OCI-LY7 (cell line): ENCODE results near the gene SKA2.

Source experiments
- EZH2phosphoT487 ChIP-seq: fragments of 200-600 bp; sonication (generic); IDR thresholded peaks from 2 replicates; pipeline ENCODE4 v1.6.1; 2018; ENCODE audit warnings: low read depth, borderline replicate concordance, mild to moderate bottlenecking, mixed run types, antibody characterized with exemption, low read length, moderate library complexity, mixed read lengths
- TF ChIP-seq, protein P1 (sequence below): fragments of 200-600 bp; sonication (generic); conservative IDR thresholded peaks from 2 replicates; pipeline ENCODE4 v1.5.1; 2014; ENCODE audit warnings: mild to moderate bottlenecking, antibody characterized with exemption, low read length, moderate library complexity, mixed read lengths

DNA sequence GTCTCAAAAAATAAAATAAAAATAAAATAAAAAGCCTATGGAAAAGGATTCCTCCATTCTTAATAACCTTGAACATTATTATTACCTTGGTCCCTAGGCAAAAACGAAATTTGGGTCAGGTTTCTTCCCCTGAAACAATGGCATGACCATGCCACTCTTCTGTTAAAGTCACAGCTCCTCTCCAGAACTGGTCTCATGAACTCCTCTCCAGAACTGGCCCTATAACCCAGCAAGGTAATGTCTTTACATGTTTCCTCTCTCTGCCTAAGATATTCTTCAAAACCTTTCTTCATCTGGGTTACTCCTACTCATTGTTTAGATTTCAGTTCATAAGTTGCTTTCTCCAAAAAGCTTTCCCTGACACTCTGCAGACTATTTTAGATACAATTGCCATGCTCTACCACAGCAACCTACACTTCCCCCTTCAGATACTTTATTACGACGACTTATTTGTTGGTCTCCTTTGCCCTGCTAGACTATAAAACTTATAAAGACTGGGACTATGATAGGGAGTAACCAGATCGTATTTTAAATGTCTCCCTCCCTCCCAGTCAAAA is 61.8 kb downstream of the SKA2 start:
- TF ChIP-seq, protein P1, sequence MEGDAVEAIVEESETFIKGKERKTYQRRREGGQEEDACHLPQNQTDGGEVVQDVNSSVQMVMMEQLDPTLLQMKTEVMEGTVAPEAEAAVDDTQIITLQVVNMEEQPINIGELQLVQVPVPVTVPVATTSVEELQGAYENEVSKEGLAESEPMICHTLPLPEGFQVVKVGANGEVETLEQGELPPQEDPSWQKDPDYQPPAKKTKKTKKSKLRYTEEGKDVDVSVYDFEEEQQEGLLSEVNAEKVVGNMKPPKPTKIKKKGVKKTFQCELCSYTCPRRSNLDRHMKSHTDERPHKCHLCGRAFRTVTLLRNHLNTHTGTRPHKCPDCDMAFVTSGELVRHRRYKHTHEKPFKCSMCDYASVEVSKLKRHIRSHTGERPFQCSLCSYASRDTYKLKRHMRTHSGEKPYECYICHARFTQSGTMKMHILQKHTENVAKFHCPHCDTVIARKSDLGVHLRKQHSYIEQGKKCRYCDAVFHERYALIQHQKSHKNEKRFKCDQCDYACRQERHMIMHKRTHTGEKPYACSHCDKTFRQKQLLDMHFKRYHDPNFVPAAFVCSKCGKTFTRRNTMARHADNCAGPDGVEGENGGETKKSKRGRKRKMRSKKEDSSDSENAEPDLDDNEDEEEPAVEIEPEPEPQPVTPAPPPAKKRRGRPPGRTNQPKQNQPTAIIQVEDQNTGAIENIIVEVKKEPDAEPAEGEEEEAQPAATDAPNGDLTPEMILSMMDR: no peak
- no peak for TF ChIP-seq EZH2phosphoT487
